NCI-H1105 treated with DMSO at 0.1 percent for 48 hours (cell line): ENCODE results near the gene VENTX.

ENCODE experiments used
- DNase-seq: peaks from one replicate; lab custom pipeline; 2025; lab: John Stamatoyannopoulos, UW

Gene VENTX

DNA sequence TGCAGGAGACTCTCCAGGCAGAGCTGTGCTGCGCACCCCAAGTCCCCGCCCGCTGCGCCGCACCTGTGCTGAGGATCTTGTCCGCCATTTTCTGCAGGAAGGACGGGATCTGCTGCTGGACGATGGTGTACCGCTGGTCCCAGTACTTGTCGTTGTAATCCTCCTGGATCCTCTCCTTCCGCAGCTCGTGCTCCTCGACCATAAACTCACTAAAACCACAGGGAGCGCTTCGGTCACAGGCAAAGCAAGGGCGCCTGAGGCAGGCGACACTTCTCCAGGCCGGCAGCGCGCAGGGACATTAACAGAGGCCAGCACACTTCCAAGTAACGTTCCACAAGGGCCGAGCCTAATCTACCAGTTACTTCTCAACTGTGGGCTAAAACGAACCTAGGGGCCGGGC is 52.1 kb downstream of the VENTX start:
- no peak for DNase-seq
